Nucleus accumbens (tissue), 56 donors: ENCODE data around the gene TMEM220.
"Not testable (repeated sequence)": the region's sequence is repeated elsewhere in the genome, so short reads cannot be mapped to it uniquely, and the experiment has no call there.

Source experiments
- DNase-seq, 56 donors: peaks; one replicate each; lab custom pipeline; 2025; lab: John Stamatoyannopoulos, UW

The TMEM220 gene

GRCh38 chr17:10731408-10731879 lies 1.6 kb upstream of the TMEM220 start:
- DNase-seq: no peak

- DNase-seq: not testable (repeated sequence)
These were observed 424 bp upstream of the TMEM220 start for GRCh38 chr17:10730247-10730646.

DNA sequence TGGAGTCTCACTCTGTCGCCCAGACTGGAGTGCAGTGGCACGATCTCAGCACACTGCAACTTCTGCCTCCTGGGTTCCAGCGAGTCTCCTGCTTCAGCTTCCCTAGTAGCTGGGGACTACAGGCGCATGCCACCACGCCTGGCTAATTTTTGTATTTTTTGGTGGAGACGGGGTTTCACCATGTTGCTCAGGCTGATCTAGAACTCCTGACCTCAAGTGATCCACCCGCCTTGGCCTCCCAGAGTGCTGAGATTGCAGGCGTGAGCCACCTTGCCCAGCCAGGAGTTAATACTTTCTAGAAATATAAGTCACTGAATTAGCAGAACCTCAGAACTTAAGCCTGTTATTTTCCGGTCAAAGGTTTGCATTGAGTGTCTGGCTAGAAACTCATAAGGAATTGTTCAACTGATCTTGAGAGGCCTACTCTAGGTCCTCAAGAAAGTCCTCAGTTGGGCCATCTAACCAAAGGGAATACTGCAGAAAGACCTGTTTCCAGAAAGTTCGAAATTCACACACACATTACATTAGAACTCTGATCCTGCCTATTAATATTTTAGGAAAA lies 1.4 kb downstream of the TMEM220 start:
- no peak for DNase-seq

GRCh38 chr17:10727192-10727591 lies 2.6 kb downstream of the TMEM220 start:
- no peak for DNase-seq

- DNase-seq: no peak
These were observed 3.6 kb downstream of the TMEM220 start for GRCh38 chr17:10726196-10726595.

- no peak for DNase-seq
These were observed 4.6 kb downstream of the TMEM220 start for GRCh38 chr17:10725262-10725661.

DNA sequence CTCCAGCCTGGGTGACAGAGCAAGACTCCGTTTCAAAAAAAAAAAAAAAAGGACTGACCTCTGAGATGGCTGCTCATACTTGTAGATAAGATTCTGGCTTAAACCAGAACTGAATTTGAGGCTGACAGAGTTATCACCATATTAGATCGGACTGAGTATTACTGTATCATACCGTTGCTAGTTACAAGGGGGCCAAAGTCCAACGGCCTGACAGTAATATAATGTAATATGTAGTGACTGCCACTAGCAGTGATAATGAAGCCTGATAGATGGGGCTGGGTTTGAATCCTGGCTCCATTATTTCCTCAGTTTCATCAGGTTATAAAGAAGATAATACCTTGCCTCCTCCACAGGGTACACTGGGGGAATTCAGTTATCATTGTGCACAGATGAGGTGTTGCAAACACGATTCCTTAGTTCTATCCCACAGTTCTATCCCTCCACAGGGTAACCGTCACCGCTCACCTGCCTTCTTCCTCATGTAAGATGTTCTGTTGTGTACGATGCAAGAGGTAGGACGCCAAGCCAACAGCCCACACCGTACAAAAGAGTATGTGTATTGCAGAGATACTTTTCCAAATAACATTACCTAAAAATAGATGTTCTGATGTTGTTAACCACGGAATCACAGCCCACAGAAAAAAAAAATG lies 5.2 kb downstream of the TMEM220 start:
- DNase-seq: no peak

DNA sequence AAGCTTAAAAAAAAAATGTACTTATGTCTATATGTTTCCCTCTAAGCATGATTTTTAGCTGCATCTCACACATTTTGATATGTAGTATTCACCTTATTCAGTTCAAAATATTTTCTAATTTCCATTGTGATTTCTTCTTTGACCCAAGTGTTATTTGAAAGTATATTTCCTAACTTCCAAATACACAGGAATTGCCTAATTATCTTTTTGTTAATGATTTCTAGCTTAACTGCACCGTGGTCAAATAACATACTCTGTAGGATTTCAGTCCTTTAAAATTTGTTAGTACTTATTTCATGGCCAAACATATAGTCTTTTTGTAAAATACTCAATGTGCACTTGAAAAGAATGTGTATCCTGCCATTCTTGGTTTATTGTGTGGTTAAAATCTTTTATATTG lies 11.3 kb downstream of the TMEM220 start:
- no peak for DNase-seq

GRCh38 chr17:10716218-10716617 lies 13.6 kb downstream of the TMEM220 start:
- no peak for DNase-seq

- DNase-seq: no peak
These were observed 16.5 kb downstream of the TMEM220 start for GRCh38 chr17:10713318-10713717.

DNA sequence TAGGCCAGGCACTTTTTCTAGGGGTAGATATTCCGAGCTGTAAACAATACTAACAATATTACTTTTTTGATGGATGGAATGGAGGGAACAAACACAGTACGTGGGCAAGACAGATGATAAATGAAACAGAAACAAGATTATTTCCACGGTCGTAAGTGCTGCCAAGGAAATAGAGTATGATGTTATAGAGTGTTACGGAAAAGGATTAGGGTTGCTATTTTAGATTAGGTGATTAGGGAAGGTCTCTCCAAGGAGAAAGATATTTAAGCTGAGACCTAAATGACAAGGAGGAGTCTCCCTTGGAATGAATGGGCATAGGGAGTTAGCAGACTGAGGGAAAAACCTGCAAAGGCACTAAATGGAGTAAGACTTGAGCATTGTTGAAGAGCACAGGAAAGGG lies 24.1 kb downstream of the TMEM220 start:
- no peak for DNase-seq

DNA sequence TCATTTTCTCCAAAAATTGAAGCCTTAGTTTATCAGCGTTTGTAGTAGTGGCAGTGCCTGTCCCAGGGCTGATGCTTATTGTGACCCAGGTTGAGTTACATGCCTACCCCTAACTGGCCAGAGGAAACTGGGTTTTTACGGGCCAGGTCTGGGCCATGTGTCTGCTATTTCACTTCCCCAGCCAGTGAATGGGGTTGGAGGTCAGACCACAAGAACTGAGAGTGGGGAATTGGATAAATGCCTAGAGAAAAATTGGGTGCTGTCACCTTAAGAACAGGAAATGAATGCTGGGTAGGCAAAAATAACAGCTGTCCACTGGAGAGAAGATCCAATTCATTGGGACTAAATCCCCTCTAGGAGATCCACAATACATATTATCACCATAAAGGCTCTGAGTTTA lies 27.2 kb downstream of the TMEM220 start:
- DNase-seq: no peak

DNA sequence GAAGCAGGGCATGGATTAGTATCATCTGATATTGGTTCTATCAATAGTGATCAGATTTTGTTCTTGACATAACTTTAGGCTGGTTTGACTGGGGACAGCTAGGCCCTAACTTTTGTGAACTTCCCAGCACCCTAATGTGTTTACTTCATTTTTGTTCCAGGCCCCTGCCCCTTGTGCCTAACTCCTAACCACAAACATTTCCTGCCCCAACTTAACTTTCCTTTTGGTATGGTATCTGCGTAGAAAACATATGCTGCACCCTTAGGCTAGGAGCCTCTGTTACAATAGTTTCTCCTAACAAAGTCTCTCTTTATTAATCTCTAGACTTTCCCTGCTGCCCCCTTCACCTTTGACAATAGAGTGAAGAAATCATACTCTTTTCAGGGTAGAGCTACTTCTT lies 30.0 kb downstream of the TMEM220 start:
- DNase-seq: no peak

- peak in 1 of 56 donors; percentile 2 for DNase-seq
These were observed 31.6 kb downstream of the TMEM220 start for GRCh38 chr17:10698096-10698818.

- DNase-seq: peak; percentile 42 to 96 (median 88)
These were observed 32.4 kb downstream of the TMEM220 start, which contains the start of the genes ADPRM and SCO1 for GRCh38 chr17:10697092-10698081. Gene ADPRM (plus strand): TSS chr17:10697594. CDS start chr17:10704927, 7,333 bp downstream. Gene SCO1 (minus strand): TSS chr17:10697533. CDS start chr17:10697507, 26 bp downstream.

GRCh38 chr17:10695875-10696407 lies 33.9 kb downstream of the TMEM220 start:
- not testable (repeated sequence) for DNase-seq

DNA sequence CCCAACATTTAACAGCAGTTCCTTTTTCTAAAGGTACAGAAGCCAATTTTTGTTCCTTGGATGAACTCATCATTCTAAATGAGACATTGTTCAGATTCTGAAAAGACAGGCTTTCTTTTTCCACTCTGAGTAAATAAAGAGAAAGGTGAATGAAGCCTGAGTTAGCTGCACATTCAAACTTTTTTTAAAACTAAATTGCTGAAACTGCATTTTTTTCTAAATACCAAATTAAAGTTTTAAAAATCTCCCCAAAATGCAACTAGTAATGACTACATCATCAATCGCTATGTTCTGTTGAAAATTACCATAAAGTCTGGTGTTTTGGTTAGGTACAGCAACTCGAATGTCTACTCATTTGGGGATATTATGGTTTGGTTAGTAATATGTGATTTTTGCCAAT lies 42.3 kb downstream of the TMEM220 start:
- no peak for DNase-seq

GRCh38 chr17:10683853-10684252 lies 46.0 kb downstream of the TMEM220 start:
- no peak for DNase-seq

DNA sequence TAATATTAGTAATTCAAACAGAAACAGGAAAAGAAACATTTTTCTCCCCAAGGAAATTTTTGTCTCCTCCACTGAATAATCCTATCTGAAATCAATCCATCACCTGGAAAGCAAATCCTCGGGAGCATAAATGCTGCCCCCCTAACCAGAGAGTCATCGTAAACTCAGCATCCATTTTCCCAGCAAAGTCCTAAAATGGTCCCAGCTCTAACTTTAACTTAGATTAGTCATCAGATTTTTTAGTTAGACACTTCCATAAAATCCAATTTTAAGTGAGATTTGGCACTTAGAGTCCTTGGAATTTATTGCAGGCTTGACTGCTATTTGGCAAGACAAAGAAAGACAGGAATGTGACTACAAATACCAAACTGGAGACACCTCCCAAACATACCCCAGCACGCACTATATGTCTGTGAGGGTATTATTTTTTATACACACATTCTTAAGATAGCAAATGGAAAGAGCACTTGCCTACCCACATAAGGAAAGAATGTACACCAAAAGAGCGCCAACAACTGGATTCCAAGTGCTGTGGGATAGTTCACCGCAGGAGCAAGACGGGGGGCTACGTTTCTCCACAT lies 47.9 kb downstream of the TMEM220 start:
- DNase-seq: no peak

DNA sequence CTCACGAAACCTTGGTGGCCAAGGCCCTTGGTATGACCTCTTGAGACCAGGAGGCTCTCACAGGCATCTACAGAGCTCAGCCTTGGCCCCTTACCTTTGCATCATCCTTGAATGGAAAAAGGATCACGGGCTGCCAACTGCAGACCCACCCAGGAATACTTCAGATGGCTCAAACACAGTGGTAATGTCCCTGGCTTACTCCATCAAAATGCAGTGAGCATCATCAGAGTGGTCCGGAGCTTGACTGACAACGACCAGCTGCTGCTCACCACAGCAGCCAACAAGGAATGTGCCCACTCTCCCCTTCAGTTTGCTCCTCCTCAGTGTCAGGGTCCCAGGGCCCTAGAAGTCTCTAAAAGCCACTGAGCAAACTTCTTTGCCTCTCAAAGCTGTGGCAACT lies 55.1 kb downstream of the TMEM220 start:
- no peak for DNase-seq
